A673 (cell line): ENCODE results near the gene AMZ2. TPM values are rescaled to one million over a fixed set of nuclear protein-coding genes. Genes with fewer than 3 reads are reported as not detected.

Source experiments
- BruUV-seq: library from RNA; stranded (reverse); fragments of 400-500 nt; replicated peaks from 2 replicates; lab custom pipeline; 2021; lab: Mats Ljungman, UMichigan
- CTCF ChIA-PET: fragments of 300-600 bp; sonication (Branson Sonifier 250); formaldehyde crosslinking; loops from one replicate; lab custom pipeline; 2022; ENCODE audit warnings: antibody characterized with exemption; lab: Charles Lee
- POLR2A ChIA-PET: fragments of 300-600 bp; sonication (Branson Sonifier 250); formaldehyde crosslinking; loops from one replicate; lab custom pipeline; 2022; ENCODE audit warnings: antibody characterized with exemption; ENCODE audit not compliant: low non-redundant PET; lab: Charles Lee
- DNase-seq: peaks from one replicate; pipeline ENCODE4 v3.0.0-alpha.2; 2015; ENCODE audit warnings: low spot score
- H3K27ac ChIP-seq: fragments of 200-600 bp; sonication (generic); 2 replicates; pipeline ENCODE4 v1.5.1; 2016; ENCODE audit warnings: mixed run types, low read depth, mild to moderate bottlenecking, mixed read lengths, antibody characterized with exemption, low read length; ENCODE audit not compliant: poor library complexity, severe bottlenecking
- H3K27me3 ChIP-seq: fragments of 200-600 bp; sonication (generic); replicated peaks from 2 replicates; pipeline ENCODE4 v1.6.1; 2017; ENCODE audit warnings: mixed run types, low read depth, mild to moderate bottlenecking, mixed read lengths, antibody characterized with exemption, low read length; ENCODE audit not compliant: insufficient read depth, poor library complexity
- H3K36me3 ChIP-seq: fragments of 200-600 bp; sonication (generic); 2 replicates; pipeline ENCODE4 v1.6.1; 2016; ENCODE audit warnings: mixed run types, mild to moderate bottlenecking, mixed read lengths, antibody characterized with exemption, low read length; ENCODE audit not compliant: insufficient read depth, poor library complexity, severe bottlenecking
- H3K4me1 ChIP-seq: fragments of 200-600 bp; sonication (generic); 2 replicates; pipeline ENCODE4 v1.6.1; 2017; ENCODE audit warnings: mixed run types, mild to moderate bottlenecking, mixed read lengths, antibody characterized with exemption, low read length; ENCODE audit not compliant: insufficient read depth, poor library complexity, severe bottlenecking
- H3K4me3 ChIP-seq: fragments of 200-600 bp; sonication (generic); 2 replicates; pipeline ENCODE4 v1.5.1; 2016; ENCODE audit warnings: low read depth, mixed run types, mild to moderate bottlenecking, mixed read lengths, low read length; ENCODE audit not compliant: poor library complexity, severe bottlenecking
- H3K9me3 ChIP-seq: fragments of 200-600 bp; sonication (generic); 2 replicates; pipeline ENCODE4 v1.6.1; 2016; ENCODE audit warnings: mixed run types, low read depth, mild to moderate bottlenecking, mixed read lengths, antibody characterized with exemption, low read length; ENCODE audit not compliant: poor library complexity, severe bottlenecking
- EZH2 ChIP-seq: fragments of 200-600 bp; sonication (generic); IDR thresholded peaks from 2 replicates; pipeline ENCODE4 v1.6.1; 2017; ENCODE audit warnings: borderline replicate concordance, low read depth, mild to moderate bottlenecking, mixed read lengths, antibody characterized with exemption, low read length; ENCODE audit not compliant: poor library complexity, severe bottlenecking
- intact Hi-C: fragments of 100-400 bp; cut with micrococcal nuclease; formaldehyde crosslinking; loops from one replicate; pipeline ENCODE4 v1.10.0; 2022; ENCODE audit not compliant: unreplicated experiment
- total RNA-seq: library from RNA; stranded (reverse); gene quantifications from 2 replicates; pipeline ENCODE4 v1.2.3, GENCODE V29; 2021
- TF ChIP-seq, protein P1 (sequence below): fragments of 300-800, 200-600 bp; sonication (generic); conservative IDR thresholded peaks from 2 replicates; pipeline ENCODE4 v1.5.1; 2017; ENCODE audit warnings: low read depth, mild to moderate bottlenecking, antibody characterized with exemption, low read length, moderate library complexity, mixed read lengths

AMZ2 gene
- total RNA-seq, 1 experiment from 2014 or later, result 80.4 TPM

DNA sequence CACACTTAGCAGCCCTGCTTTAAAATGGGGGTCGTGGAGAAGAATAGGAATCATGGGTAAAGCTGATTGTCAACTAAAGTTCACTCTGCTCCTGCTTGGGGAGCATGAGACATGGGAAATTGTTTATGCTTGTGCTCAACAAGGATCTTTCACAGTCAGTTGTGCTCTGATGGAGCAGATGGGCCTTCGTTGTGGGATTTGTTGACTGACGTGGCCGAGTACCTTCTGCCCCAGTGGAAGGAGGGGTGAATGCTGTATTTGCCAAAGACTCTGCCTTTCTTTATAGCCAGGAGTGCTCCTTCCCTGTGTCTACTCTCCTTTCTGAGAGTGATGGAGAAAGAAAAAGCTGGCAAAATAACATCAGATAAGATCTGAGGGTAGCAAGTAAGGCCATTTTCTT lies 54.8 kb downstream of the AMZ2 start:
- TF ChIP-seq, protein P1, sequence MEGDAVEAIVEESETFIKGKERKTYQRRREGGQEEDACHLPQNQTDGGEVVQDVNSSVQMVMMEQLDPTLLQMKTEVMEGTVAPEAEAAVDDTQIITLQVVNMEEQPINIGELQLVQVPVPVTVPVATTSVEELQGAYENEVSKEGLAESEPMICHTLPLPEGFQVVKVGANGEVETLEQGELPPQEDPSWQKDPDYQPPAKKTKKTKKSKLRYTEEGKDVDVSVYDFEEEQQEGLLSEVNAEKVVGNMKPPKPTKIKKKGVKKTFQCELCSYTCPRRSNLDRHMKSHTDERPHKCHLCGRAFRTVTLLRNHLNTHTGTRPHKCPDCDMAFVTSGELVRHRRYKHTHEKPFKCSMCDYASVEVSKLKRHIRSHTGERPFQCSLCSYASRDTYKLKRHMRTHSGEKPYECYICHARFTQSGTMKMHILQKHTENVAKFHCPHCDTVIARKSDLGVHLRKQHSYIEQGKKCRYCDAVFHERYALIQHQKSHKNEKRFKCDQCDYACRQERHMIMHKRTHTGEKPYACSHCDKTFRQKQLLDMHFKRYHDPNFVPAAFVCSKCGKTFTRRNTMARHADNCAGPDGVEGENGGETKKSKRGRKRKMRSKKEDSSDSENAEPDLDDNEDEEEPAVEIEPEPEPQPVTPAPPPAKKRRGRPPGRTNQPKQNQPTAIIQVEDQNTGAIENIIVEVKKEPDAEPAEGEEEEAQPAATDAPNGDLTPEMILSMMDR, result no peak
- no peak for TF ChIP-seq EZH2
- no peak for DNase-seq
- ChIA-PET CTCF (no interaction called here), POLR2A (no interaction called here)
- intact Hi-C loops, result no loop called here
- Histone ChIP-seq H3K27me3 (no peaks in the 10 kb centered on the region), H3K4me3 (no peak overlapping the region), H3K27ac (no peak overlapping the region), H3K4me1 (no peaks in the 10 kb centered on the region), H3K36me3 (no peaks in the 10 kb centered on the region), H3K9me3 (no peaks in the 10 kb centered on the region)
- BruUV-seq, result no TSS peak

DNA sequence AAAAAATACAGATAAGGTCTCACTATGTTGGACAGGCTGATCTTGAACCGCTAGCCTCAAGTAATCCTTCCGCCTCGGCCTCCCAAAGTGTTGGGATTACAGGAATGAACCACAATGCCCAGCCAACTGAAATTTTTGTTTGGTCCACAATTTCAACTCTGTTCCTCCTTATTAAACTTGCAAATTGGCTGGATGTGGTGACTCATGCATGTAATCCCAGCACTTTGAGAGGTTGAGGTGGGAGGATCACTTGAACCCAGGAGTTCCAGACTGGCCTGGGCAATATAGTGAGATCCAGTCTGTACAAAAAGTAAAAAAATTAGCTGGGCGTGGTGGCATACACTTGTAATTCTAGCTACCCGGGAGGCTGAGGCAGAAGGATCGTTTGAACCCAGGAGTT lies 56.9 kb downstream of the AMZ2 start:
- Histone ChIP-seq H3K36me3 (no peaks in the 10 kb centered on the region), H3K27me3 (no peaks in the 10 kb centered on the region), H3K9me3 (no peaks in the 10 kb centered on the region), H3K27ac (no peak overlapping the region), H3K4me3 (no peak overlapping the region), H3K4me1 (no peaks in the 10 kb centered on the region)
- POLR2A ChIA-PET, result no interaction called here
- no TSS peak for BruUV-seq
- DNase-seq, result no peak
- intact Hi-C loops, result no loop called here
- TF ChIP-seq, protein P1, result no peak
- TF ChIP-seq EZH2, result no peak
- CTCF ChIA-PET, result no interaction called here

DNA sequence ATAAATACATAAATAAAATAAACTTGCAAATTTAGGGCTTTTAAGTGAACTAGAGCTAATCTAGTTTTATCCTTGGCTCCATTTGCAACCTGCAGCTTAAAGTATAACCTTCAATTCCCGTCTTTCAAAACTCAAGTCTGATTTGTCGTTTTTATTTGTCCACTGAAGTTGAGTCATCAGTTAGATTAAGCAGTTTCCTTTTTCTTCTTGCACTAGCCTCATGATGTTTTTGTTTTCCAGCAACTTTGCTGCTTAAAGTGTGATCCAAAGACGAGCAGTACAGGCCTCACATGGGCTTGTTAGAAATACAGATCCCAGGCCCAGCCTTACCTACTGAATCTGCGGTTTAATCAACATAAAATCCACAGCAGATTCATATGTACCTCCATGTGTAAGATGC lies 57.3 kb downstream of the AMZ2 start:
- Histone ChIP-seq H3K9me3 (no peaks in the 10 kb centered on the region), H3K27ac (no peak overlapping the region), H3K4me1 (no peaks in the 10 kb centered on the region), H3K27me3 (no peaks in the 10 kb centered on the region), H3K4me3 (no peak overlapping the region), H3K36me3 (no peaks in the 10 kb centered on the region)
- TF ChIP-seq, protein P1, result no peak
- TF ChIP-seq EZH2, result no peak
- BruUV-seq, result no TSS peak
- POLR2A ChIA-PET, result no interaction called here
- intact Hi-C loops, result no loop called here
- CTCF ChIA-PET, result no interaction called here
- DNase-seq, result no peak

Other genes starting within 250 kb of the AMZ2 start
- gene KPNA2, start 212.3 kb upstream of the AMZ2 start, total RNA-seq, result 481 and 486 TPM in 2 replicates
- gene SLC16A6, start 43.1 kb downstream of the AMZ2 start, total RNA-seq, result 0.55 and 0.67 TPM in 2 replicates
- gene ARSG, start 43.5 kb downstream of the AMZ2 start, total RNA-seq, result 1.0 and 1.9 TPM in 2 replicates
- 0.43 and 1.2 TPM in 2 replicates for gene WIPI1, start 209.5 kb downstream of the AMZ2 start, total RNA-seq